Measurements from ENCODE around the gene UBAP2L.
A peak's percentile ranks its signal among the peaks of the same experiment; 100 is the strongest.

The UBAP2L gene

GRCh38 chr1:154206196-154206595 lies 14.6 kb upstream of the UBAP2L start, which contains the start of gene CFAP141:
CFAP141 (minus strand) TSS chr1:154206333; CDS start chr1:154206307, 26 bp downstream.
- no peak within 1 kb of the TSS for H3K4me3 ChIP-seq (ENCODE audit: low read length)
- DNase-seq (ENCODE audit: low read depth): no peak
- TF ChIP-seq CTCF (conservative IDR thresholded peaks at IDR 0.05; ENCODE audit: low read depth, low read length): no peak

- no peak overlapping the region for H3K4me3 ChIP-seq (ENCODE audit: low read length)
- DNase-seq (ENCODE audit: low read depth): no peak
- no peak for TF ChIP-seq CTCF (conservative IDR thresholded peaks at IDR 0.05; ENCODE audit: low read depth, low read length)
Observed at GRCh38 chr1:154207262-154207661, 13.5 kb upstream of the UBAP2L start.

GRCh38 chr1:154208677-154209388 lies 11.9 kb upstream of the UBAP2L start:
- no peak for TF ChIP-seq CTCF (conservative IDR thresholded peaks at IDR 0.05; ENCODE audit: low read depth, low read length)
- no peak for DNase-seq (ENCODE audit: low read depth)
- no peak overlapping the region for H3K4me3 ChIP-seq (ENCODE audit: low read length)

GRCh38 chr1:154212083-154212482 lies 8.7 kb upstream of the UBAP2L start:
- TF ChIP-seq CTCF (conservative IDR thresholded peaks at IDR 0.05; ENCODE audit: low read depth, low read length): no peak
- DNase-seq (ENCODE audit: low read depth): no peak
- H3K4me3 ChIP-seq (ENCODE audit: low read length): no peak overlapping the region

- no peak for DNase-seq (ENCODE audit: low read depth)
- no peak overlapping the region for H3K4me3 ChIP-seq (ENCODE audit: low read length)
- no peak for TF ChIP-seq CTCF (conservative IDR thresholded peaks at IDR 0.05; ENCODE audit: low read depth, low read length)
Observed at GRCh38 chr1:154213274-154213673, 7.5 kb upstream of the UBAP2L start.

GRCh38 chr1:154218545-154218944 lies 2.2 kb upstream of the UBAP2L start:
- peak overlapping the region; percentile 97 for H3K4me3 ChIP-seq (ENCODE audit: low read length)
- DNase-seq (ENCODE audit: low read depth): no peak
- no peak for TF ChIP-seq CTCF (conservative IDR thresholded peaks at IDR 0.05; ENCODE audit: low read depth, low read length)

GRCh38 chr1:154219541-154219940 lies 1.2 kb upstream of the UBAP2L start:
- no peak for TF ChIP-seq CTCF (conservative IDR thresholded peaks at IDR 0.05; ENCODE audit: low read depth, low read length)
- DNase-seq (ENCODE audit: low read depth): no peak
- H3K4me3 ChIP-seq (ENCODE audit: low read length): peak overlapping the region; percentile 97

All from retinal pigment epithelial cell (primary cell).